ENCODE data around the gene C5. TPM values are rescaled to one million over a fixed set of nuclear protein-coding genes. Genes with fewer than 3 reads are reported as not detected.
"Not testable (repeated sequence)": the region's sequence is repeated elsewhere in the genome, so short reads cannot be mapped to it uniquely, and the experiment has no call there.

C5 gene
- polyA plus RNA-seq, 1 of the 3 experiments (the other 2 are of a cell fraction) = 1.8 TPM

- 96% methylated on average over 2 of the region's 2 CpGs for WGBS (ENCODE audit: low lambda C conversion rate)
- H3K4me2 ChIP-seq = no peak overlapping the region
- CTCF ChIA-PET = interaction anchor here (1.2 to 1.5 kb wide), 2 partner anchors 22 to 52 kb away, joined by 3 read pairs; no protein-coding TSS in a partner anchor
- H3K9ac ChIP-seq = no peak overlapping the region
- H4K20me1 ChIP-seq (ENCODE audit: insufficient read depth) = no peaks in the 10 kb centered on the region
- no peak overlapping the region for H3K4me3 ChIP-seq (ENCODE audit: low read depth in 2 of 2, low read length in 1 of 2)
- H3K27ac ChIP-seq (ENCODE audit: low read depth in 2 of 2, low read length in 1 of 2) = no peak overlapping the region
- no peaks in the 10 kb centered on the region for H3F3A ChIP-seq (replicated peaks; ENCODE audit: insufficient read depth)
- POLR2A ChIA-PET = no interaction called here
- TF ChIP-seq REST (IDR thresholded peaks at IDR 0.05; ENCODE audit: low read depth, low read length) (no peak), FOXJ3 (CRISPR knock-in tag; IDR thresholded peaks at IDR 0.05) (no peak), MAX (IDR thresholded peaks at IDR 0.05; ENCODE audit: low read depth) (no peak), RAD21 (IDR thresholded peaks at IDR 0.05; ENCODE audit: low read length) (no peak), ELF1 (IDR thresholded peaks at IDR 0.05) (no peak), RXRA (IDR thresholded peaks at IDR 0.05; ENCODE audit: borderline replicate concordance, low read depth) (no peak), NFIC (IDR thresholded peaks at IDR 0.05; ENCODE audit: borderline replicate concordance) (no peak), RFX5 (IDR thresholded peaks at IDR 0.05; ENCODE audit: low read length) (no peak), TEAD4 (IDR thresholded peaks at IDR 0.05; ENCODE audit: borderline replicate concordance, insufficient read depth) (no peak)
- no peaks in the 10 kb centered on the region for H3K9me2 ChIP-seq
- no peak overlapping the region for H2AFZ ChIP-seq (ENCODE audit: low read depth)
- H3K27me3 ChIP-seq (ENCODE audit: insufficient read depth) = no peaks in the 10 kb centered on the region
- H3K4me1 ChIP-seq (ENCODE audit: control insufficient read depth in 1 of 2, insufficient read depth in 2 of 2, low read depth in 1 of 2, low read length in 1 of 2) = no peaks in the 10 kb centered on the region; a peak in 1 of 4 replicates
- no peaks in the 10 kb centered on the region for H3K9me3 ChIP-seq
- DNase-seq = no peak
- no peaks in the 10 kb centered on the region for H3K36me3 ChIP-seq (replicated peaks in 1 of 2; ENCODE audit: control insufficient read depth in 1 of 2, insufficient read depth in 2 of 2, low read length in 1 of 2)
- H3K79me2 ChIP-seq (ENCODE audit: insufficient read depth) = no peaks in the 10 kb centered on the region
Measured at GRCh38 chr9:121038362-121038761, 11.7 kb downstream of the C5 start.

GRCh38 chr9:121035717-121036116 lies 14.4 kb downstream of the C5 start:
- H3K9me2 ChIP-seq; DNase-seq; H3K27ac ChIP-seq (ENCODE audit: low read depth in 2 of 2, low read length in 1 of 2); H3K9ac ChIP-seq; H2AFZ ChIP-seq (ENCODE audit: low read depth); H3F3A ChIP-seq (replicated peaks; ENCODE audit: insufficient read depth); H4K20me1 ChIP-seq (ENCODE audit: insufficient read depth); POLR2A ChIA-PET; H3K27me3 ChIP-seq (ENCODE audit: insufficient read depth); H3K9me3 ChIP-seq; H3K4me3 ChIP-seq (ENCODE audit: low read depth in 2 of 2, low read length in 1 of 2); H3K4me2 ChIP-seq; H3K36me3 ChIP-seq (replicated peaks in 1 of 2; ENCODE audit: control insufficient read depth in 1 of 2, insufficient read depth in 2 of 2, low read length in 1 of 2); H3K4me1 ChIP-seq (ENCODE audit: control insufficient read depth in 1 of 2, insufficient read depth in 2 of 2, low read depth in 1 of 2, low read length in 1 of 2); H3K79me2 ChIP-seq (ENCODE audit: insufficient read depth): not testable (repeated sequence)
- CTCF ChIA-PET = interaction anchor here (0.9 to 1.8 kb wide), 4 partner anchors 9 to 302 kb away, joined by 3 to 9 read pairs (median 3); no protein-coding TSS in a partner anchor

Measured in SK-N-SH (cell line).